DOHH2 (cell line): ENCODE data around the gene CADPS2.

Source experiments
- H3F3A ChIP-seq: fragments of 200-600 bp; sonication (generic), shearing (Covaris generic); 2 replicates; pipeline ENCODE4 v1.6.0; 2016; ENCODE audit warnings: antibody characterized with exemption, mild to moderate bottlenecking; ENCODE audit not compliant: control insufficient read depth, insufficient read depth
- H3K27ac ChIP-seq: fragments of 200-600 bp; sonication (generic); 2 replicates; pipeline ENCODE4 v1.5.1; 2014; ENCODE audit warnings: low read depth, mild to moderate bottlenecking, low read length, moderate library complexity
- H3K27me3 ChIP-seq: fragments of 200-600 bp; sonication (generic); 2 replicates; pipeline ENCODE4 v1.6.1; 2014; ENCODE audit warnings: mild to moderate bottlenecking, low read length, mixed read lengths; ENCODE audit not compliant: control insufficient read depth
- H3K36me3 ChIP-seq: fragments of 200-600 bp; sonication (generic); 2 replicates; pipeline ENCODE4 v1.6.1; 2014; ENCODE audit warnings: mild to moderate bottlenecking, low read length, moderate library complexity, mixed read lengths; ENCODE audit not compliant: control insufficient read depth
- H3K4me1 ChIP-seq: fragments of 200-600 bp; sonication (generic); 2 replicates; pipeline ENCODE4 v1.6.1; 2014; ENCODE audit warnings: mild to moderate bottlenecking, low read length, mixed read lengths; ENCODE audit not compliant: control insufficient read depth
- H3K4me2 ChIP-seq: fragments of 200-600 bp; sonication (generic); 2 replicates; pipeline ENCODE4 v1.6.0; 2014; ENCODE audit warnings: mild to moderate bottlenecking, low read length, moderate library complexity
- H3K4me3 ChIP-seq: fragments of 200-600 bp; sonication (generic); 2 replicates; pipeline ENCODE4 v1.5.1; 2014; ENCODE audit warnings: mild to moderate bottlenecking, low read length, mixed read lengths
- H3K79me2 ChIP-seq: fragments of 200-600 bp; sonication (generic); 2 replicates; pipeline ENCODE4 v1.6.1; 2014; ENCODE audit warnings: mild to moderate bottlenecking, low read length, mixed read lengths; ENCODE audit not compliant: control insufficient read depth
- H3K9me2 ChIP-seq: fragments of 200-600 bp; sonication (generic); replicated peaks from 2 replicates; pipeline ENCODE4 v1.6.1; 2014; ENCODE audit warnings: mild to moderate bottlenecking, low read length, mixed read lengths; ENCODE audit not compliant: control insufficient read depth
- H3K9me3 ChIP-seq: fragments of 200-600 bp; sonication (generic); 2 replicates; pipeline ENCODE4 v1.6.1; 2014; ENCODE audit warnings: antibody characterized with exemption, low read length, mixed read lengths; ENCODE audit not compliant: control insufficient read depth, insufficient read depth
- H4K20me1 ChIP-seq: fragments of 200-600 bp; sonication (generic); 2 replicates; pipeline ENCODE4 v1.6.0; 2014; ENCODE audit warnings: low read depth, mild to moderate bottlenecking, antibody characterized with exemption, low read length, moderate library complexity; ENCODE audit not compliant: control insufficient read depth, insufficient read depth
- EZH2phosphoT487 ChIP-seq: fragments of 200-600 bp; sonication (generic); IDR thresholded peaks from 2 replicates; pipeline ENCODE4 v1.6.1; 2017; ENCODE audit warnings: borderline replicate concordance, mild to moderate bottlenecking, antibody characterized with exemption, low read length, moderate library complexity, mixed read lengths
- TF ChIP-seq, protein P1 (sequence below): fragments of 200-600 bp; sonication (generic); IDR thresholded peaks from one replicate; pipeline ENCODE4 v1.5.1; 2014; ENCODE audit warnings: antibody characterized with exemption, mild to moderate bottlenecking, low read depth, low read length; ENCODE audit not compliant: poor library complexity, severe bottlenecking

The CADPS2 gene

DNA sequence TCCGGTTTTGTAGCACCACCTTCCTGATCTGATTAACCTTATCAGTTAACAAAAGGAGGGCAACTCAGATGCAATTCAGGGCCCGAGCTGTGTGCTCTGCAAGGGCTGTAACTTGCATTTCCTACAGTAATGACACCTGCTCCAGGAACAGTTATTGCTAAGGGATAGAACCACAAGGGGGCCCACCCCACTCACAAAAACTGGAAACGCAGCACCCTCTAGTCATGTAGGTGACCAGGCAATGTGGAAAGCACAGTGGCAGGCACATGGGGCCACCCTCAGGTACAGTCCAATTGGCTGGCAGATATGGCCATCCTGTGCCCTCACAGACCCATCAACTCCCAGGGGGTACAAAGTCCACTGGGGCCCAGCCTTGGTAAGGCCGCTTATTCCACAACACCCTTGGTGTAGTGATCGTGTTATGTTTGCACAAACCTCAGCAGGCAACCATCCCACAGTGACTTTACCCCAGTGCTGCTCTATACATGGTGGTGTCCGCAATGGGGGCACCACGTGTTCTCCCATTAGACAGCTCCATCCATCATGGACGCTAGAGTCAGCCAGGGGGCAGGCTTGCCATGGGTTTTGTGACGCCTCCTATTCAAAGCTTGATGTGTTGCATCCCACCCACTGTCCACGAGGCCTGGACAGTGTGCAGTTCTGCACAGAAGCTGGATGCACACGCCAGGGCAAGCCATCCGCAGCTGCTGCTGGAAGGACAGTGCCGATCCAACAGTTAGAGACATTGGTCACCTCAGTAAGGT, 196.7 kb downstream of the CADPS2 start:
- Histone ChIP-seq H3K4me3 (no peak overlapping the region), H3K27ac (no peak overlapping the region), H3K36me3 (no peaks in the 10 kb centered on the region), H4K20me1 (no peaks in the 10 kb centered on the region), H3K9me2 (no peaks in the 10 kb centered on the region), H3F3A (no peaks in the 10 kb centered on the region), H3K4me1 (no peaks in the 10 kb centered on the region), H3K27me3 (no peaks in the 10 kb centered on the region), H3K9me3 (peaks cover 12% of the 10 kb centered on the region; the same call in 1 of the 2 replicates), H3K79me2 (no peaks in the 10 kb centered on the region), H3K4me2 (no peak overlapping the region)
- TF ChIP-seq, protein P1, sequence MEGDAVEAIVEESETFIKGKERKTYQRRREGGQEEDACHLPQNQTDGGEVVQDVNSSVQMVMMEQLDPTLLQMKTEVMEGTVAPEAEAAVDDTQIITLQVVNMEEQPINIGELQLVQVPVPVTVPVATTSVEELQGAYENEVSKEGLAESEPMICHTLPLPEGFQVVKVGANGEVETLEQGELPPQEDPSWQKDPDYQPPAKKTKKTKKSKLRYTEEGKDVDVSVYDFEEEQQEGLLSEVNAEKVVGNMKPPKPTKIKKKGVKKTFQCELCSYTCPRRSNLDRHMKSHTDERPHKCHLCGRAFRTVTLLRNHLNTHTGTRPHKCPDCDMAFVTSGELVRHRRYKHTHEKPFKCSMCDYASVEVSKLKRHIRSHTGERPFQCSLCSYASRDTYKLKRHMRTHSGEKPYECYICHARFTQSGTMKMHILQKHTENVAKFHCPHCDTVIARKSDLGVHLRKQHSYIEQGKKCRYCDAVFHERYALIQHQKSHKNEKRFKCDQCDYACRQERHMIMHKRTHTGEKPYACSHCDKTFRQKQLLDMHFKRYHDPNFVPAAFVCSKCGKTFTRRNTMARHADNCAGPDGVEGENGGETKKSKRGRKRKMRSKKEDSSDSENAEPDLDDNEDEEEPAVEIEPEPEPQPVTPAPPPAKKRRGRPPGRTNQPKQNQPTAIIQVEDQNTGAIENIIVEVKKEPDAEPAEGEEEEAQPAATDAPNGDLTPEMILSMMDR, result no peak
- TF ChIP-seq EZH2phosphoT487, result no peak

DNA sequence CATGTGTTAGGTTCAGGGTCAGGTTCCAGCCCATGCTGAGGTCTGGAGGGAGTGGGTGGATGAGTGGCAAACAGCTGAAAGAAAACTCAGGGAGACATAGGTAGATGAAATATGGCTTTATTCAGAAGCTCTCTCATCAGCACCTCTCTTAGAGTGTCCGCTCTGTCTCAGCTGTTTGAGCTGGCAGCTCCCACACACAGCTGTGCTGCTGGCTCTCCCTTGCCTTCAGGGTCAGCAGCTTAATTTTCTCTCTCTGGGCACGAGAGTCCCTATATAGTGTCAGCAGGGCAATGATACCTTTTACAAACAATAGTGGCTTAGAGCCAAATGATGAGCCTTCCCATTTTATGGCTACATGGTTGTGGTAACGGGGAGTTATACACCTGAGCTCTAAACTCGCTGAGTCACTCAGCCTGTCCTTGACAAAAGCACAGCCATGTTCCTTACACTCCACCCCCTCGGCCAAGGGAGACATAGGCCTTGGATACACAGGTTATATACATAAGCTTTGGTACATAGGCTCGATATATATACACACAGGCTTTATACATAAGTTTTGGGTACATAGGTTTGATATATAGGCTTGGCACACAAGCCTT, 197.8 kb downstream of the CADPS2 start:
- peaks cover 12% of the 10 kb centered on the region; the same call in 1 of the 2 replicates for H3K9me3 ChIP-seq
- no peaks in the 10 kb centered on the region for H3F3A ChIP-seq
- H3K4me3 ChIP-seq, result no peak overlapping the region
- no peaks in the 10 kb centered on the region for H3K9me2 ChIP-seq
- no peaks in the 10 kb centered on the region for H3K27me3 ChIP-seq
- TF ChIP-seq, protein P1, result no peak
- H3K79me2 ChIP-seq, result no peaks in the 10 kb centered on the region
- H3K4me2 ChIP-seq, result no peak overlapping the region
- no peaks in the 10 kb centered on the region for H4K20me1 ChIP-seq
- no peaks in the 10 kb centered on the region for H3K36me3 ChIP-seq
- H3K27ac ChIP-seq, result no peak overlapping the region
- no peaks in the 10 kb centered on the region for H3K4me1 ChIP-seq

DNA sequence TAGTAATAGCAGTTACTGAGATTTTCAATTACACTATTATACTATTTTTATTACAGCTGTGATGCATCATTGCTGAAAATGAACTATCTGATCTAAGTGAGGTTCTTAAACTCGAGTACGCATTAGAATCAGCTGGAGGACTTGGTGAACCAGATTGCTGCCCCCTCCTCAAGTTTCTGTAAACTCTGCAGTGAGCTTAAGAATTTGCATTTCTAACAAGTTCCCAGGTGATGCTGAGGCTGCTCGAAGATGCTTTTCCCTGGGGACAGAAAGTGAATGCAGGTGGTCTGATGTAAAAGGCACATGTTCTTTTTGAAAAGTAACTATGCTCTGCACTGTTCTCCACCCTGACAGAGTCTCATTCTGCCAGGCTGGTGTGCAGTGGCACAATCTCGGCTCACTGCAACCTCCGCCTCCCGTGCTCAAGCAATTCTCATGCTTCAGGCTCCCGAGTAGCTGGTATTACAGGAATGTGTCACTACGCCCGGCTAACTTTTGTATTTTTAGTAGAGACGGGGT, 199.8 kb downstream of the CADPS2 start:
- Histone ChIP-seq H3K4me2 (no peak overlapping the region), H3K9me2 (no peaks in the 10 kb centered on the region), H3K79me2 (no peaks in the 10 kb centered on the region), H3F3A (no peaks in the 10 kb centered on the region), H3K36me3 (no peaks in the 10 kb centered on the region), H3K4me1 (no peaks in the 10 kb centered on the region), H3K27me3 (no peaks in the 10 kb centered on the region), H3K9me3 (peaks cover 1% of the 10 kb centered on the region; the same call in 1 of the 2 replicates), H3K4me3 (no peak overlapping the region), H4K20me1 (no peaks in the 10 kb centered on the region), H3K27ac (no peak overlapping the region)
- TF ChIP-seq, protein P1, result no peak
- no peak for TF ChIP-seq EZH2phosphoT487
